GM18520 (cell line): ENCODE results near the gene KLHL29.

Source experiments
- ATAC-seq: cut with Tn5 transposase; IDR thresholded peaks from one replicate; pipeline ENCODE4 v1.9.1; 2021; ENCODE audit not compliant: unreplicated experiment

KLHL29 gene

GRCh38 chr2:23601301-23601965, 216.5 kb downstream of the KLHL29 start:
- no peak for ATAC-seq

GRCh38 chr2:23602116-23602515, 217.1 kb downstream of the KLHL29 start:
- ATAC-seq, result no peak

- ATAC-seq, result no peak
Observed at GRCh38 chr2:23603156-23603555, 218.2 kb downstream of the KLHL29 start.

- ATAC-seq, result no peak
Observed at GRCh38 chr2:23603581-23603980, 218.6 kb downstream of the KLHL29 start.

GRCh38 chr2:23604731-23605130, 219.8 kb downstream of the KLHL29 start:
- no peak for ATAC-seq

GRCh38 chr2:23605236-23605635, 220.3 kb downstream of the KLHL29 start:
- no peak for ATAC-seq

GRCh38 chr2:23606196-23606595, 221.2 kb downstream of the KLHL29 start:
- ATAC-seq, result no peak

GRCh38 chr2:23606968-23607367, 222.0 kb downstream of the KLHL29 start:
- no peak for ATAC-seq

- no peak for ATAC-seq
Observed at GRCh38 chr2:23607925-23608324, 222.9 kb downstream of the KLHL29 start.

- no peak for ATAC-seq
Observed at GRCh38 chr2:23609254-23609653, 224.3 kb downstream of the KLHL29 start.

- no peak for ATAC-seq
Observed at GRCh38 chr2:23611839-23612238, 226.9 kb downstream of the KLHL29 start.

GRCh38 chr2:23614701-23615100, 229.7 kb downstream of the KLHL29 start:
- ATAC-seq, result no peak

- ATAC-seq, result no peak
Observed at GRCh38 chr2:23615216-23616020, 230.4 kb downstream of the KLHL29 start.

- no peak for ATAC-seq
Observed at GRCh38 chr2:23616630-23617029, 231.7 kb downstream of the KLHL29 start.

GRCh38 chr2:23617167-23617810, 232.3 kb downstream of the KLHL29 start:
- no peak for ATAC-seq

GRCh38 chr2:23617811-23618215, 232.8 kb downstream of the KLHL29 start:
- no peak for ATAC-seq

- ATAC-seq, result no peak
Observed at GRCh38 chr2:23618265-23618664, 233.3 kb downstream of the KLHL29 start.

GRCh38 chr2:23618794-23619530, 234.0 kb downstream of the KLHL29 start:
- no peak for ATAC-seq

- ATAC-seq, result no peak
Observed at GRCh38 chr2:23619941-23620340, 235.0 kb downstream of the KLHL29 start.

- no peak for ATAC-seq
Observed at GRCh38 chr2:23620841-23621341, 235.9 kb downstream of the KLHL29 start.

GRCh38 chr2:23621616-23622015, 236.6 kb downstream of the KLHL29 start:
- ATAC-seq, result no peak
